GM18502 (cell line): ENCODE data around the gene CEP120.

Source experiments
- ATAC-seq: cut with Tn5 transposase; IDR thresholded peaks from one replicate; pipeline ENCODE4 v1.9.1; 2021; ENCODE audit warnings: mild to moderate bottlenecking; ENCODE audit not compliant: unreplicated experiment, poor library complexity

The CEP120 gene

GRCh38 chr5:123398058-123398733 is 25.0 kb downstream of the CEP120 start:
- peak; percentile 59 for ATAC-seq

GRCh38 chr5:123397538-123397937 is 25.7 kb downstream of the CEP120 start:
- no peak for ATAC-seq

- ATAC-seq, result no peak
These were observed 32.2 kb downstream of the CEP120 start for GRCh38 chr5:123391009-123391408.

GRCh38 chr5:123389794-123390193 is 33.4 kb downstream of the CEP120 start:
- no peak for ATAC-seq

DNA sequence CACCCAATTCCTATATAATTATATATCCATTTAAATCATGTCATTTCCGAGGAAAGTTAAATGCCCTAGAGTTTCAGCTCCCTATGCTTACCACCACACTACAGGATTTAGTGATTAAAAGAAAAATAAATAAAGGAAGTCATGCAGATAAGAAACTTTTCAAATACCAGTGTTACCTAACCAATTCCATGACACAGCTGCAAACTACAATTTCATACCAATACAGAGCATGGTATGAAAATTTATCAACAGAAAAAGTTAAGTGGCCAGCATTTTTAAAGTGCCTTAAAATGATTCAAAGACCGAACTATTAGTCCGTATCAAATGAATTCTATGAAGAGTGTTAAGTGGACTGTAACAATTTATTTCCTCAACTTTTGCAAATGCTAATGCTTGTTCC is 35.9 kb downstream of the CEP120 start:
- no peak for ATAC-seq

GRCh38 chr5:123382252-123382651 is 41.0 kb downstream of the CEP120 start:
- ATAC-seq, result no peak

GRCh38 chr5:123371575-123372179 is 51.5 kb downstream of the CEP120 start:
- ATAC-seq, result no peak

GRCh38 chr5:123369371-123369968 is 53.7 kb downstream of the CEP120 start:
- ATAC-seq, result no peak

DNA sequence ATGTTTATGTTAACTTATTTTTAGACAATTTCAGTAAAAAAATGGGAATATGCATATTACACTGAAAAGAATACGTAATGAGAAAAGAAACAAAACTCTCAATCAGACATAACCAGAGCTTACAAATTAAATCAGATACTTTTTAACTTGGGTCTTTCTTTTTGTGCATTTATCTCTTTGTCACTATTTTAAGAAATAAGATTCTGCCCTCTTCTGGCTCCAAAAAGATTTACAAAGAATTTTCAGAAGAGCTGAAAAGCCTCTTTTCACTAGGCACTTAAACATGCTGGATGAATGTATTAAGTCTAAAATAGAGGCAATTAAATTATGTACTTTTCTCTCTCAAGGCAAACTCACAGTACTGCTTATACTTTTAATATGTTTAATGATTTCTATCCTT is 55.5 kb downstream of the CEP120 start:
- ATAC-seq, result no peak

DNA sequence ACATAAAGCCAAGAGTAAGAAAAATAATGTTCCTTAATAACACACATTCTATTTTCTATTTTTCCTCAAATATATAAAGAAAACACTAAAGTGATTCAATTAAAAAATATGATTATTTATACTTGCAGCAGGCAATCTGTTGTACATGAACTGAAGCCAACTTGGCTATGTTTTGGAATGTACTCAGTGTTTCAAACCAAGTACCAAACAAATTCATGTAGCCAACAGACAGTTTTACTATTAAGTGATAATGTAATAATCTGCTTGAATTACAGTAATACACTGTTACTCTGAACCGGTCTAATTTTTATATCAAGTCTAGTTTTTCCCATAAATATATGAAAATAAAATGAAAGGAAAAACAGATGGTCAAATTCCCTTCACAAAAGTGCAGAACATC is 58.0 kb downstream of the CEP120 start:
- ATAC-seq, result no peak

GRCh38 chr5:123364441-123365155 is 58.6 kb downstream of the CEP120 start:
- ATAC-seq, result no peak

DNA sequence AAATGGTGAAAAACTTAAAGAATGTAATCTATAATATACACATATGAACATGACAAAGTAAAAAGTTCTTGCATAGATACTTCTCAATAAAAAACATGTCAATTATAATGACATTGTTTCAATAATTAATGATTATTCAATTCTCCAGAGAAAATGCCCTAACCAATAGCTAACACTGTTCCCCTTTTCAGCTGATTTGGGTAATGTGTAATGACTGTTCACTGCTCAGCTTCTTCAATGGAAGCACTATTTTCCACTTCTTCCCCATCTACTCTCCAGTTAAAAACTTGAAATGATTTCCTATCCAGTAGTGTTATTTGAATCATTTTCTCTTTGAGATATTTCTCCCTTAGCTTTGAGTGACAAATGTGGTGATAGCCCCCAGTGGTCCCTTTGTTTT is 62.3 kb downstream of the CEP120 start:
- no peak for ATAC-seq

DNA sequence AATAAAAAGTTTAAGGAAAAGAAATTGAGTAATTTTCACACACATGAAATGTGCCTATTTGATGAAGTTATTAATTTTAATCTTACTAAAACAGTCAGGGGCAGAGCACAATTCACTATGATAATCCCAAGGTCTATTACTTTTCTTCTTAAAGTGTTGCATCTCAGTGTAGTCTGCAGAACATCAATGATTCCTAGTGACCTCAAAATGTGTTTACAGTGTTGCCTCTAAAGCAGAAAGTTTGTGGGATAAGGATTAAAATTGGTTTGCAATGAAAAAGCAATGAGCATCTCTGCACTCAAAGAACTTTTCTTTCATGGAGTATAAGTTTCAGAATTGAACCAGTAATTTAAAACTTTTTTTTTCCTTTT is 63.0 kb downstream of the CEP120 start:
- ATAC-seq, result no peak

DNA sequence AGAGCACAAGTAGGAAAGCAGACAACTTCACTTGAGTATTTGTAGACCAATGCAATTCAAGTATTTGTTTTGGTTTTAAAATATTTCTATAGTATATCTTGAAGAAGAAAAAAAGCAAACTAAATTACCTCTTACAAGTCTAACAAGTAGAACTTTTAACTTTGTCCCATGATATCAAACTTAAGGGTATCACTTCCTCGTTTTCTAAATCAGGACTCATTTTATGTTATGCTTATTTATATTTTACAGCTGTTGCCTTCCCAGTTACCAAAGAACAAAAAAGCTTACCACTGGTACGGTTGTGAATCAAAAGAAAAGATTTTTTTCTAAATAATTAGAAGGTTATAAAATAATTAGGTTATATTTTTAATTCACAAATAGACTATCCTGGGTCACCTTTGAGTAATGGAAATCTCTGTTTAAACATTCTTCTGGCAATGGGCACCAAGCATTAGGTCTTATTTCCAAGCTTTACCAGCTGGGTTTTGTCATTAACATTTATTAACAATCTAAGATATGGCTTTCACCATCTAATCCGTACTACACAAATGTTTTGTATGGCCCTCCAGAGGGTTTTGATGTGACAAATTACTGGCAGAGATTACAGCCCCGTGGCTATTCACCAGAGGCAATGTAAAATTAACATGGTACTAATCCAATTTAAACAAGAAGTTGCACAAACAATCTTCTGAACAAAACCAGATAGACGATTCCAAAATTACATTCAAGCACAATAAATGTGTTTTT is 63.6 kb downstream of the CEP120 start:
- ATAC-seq, result no peak

DNA sequence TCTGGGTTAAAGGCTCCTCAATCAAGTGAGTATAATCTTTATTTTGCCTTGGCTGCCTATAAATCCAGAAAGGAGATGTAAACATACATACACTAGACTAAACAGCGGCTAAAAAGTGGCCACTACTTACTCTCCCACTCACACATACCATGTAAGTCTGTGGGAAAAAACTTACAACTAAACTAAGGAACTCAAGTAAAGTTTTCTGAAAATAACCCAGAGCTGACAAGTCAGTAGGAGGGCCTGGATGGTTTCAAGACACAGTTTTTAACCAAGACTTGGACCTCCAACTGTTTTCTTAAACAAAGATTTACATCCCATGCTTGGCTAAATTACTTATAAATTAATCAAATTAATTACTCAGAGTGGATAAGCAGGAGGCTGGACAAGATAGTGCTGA is 64.5 kb downstream of the CEP120 start:
- ATAC-seq, result no peak

- no peak for ATAC-seq
These were observed 64.9 kb downstream of the CEP120 start for GRCh38 chr5:123358304-123358703.

- ATAC-seq, result no peak
These were observed 71.4 kb downstream of the CEP120 start for GRCh38 chr5:123351820-123352219.

GRCh38 chr5:123351240-123351639 is 72.0 kb downstream of the CEP120 start:
- ATAC-seq, result no peak

- ATAC-seq, result no peak
These were observed 72.5 kb downstream of the CEP120 start for GRCh38 chr5:123350742-123351141.

- no peak for ATAC-seq
These were observed 78.3 kb downstream of the CEP120 start for GRCh38 chr5:123344816-123345426.
